ENCODE data around the gene UPF2. TPM values are rescaled to one million over a fixed set of nuclear protein-coding genes. Genes with fewer than 3 reads are reported as not detected.

The UPF2 gene
- total and polyA plus RNA-seq, 4 donors: 7.4 to 36.4 (median 13.3) TPM

DNA sequence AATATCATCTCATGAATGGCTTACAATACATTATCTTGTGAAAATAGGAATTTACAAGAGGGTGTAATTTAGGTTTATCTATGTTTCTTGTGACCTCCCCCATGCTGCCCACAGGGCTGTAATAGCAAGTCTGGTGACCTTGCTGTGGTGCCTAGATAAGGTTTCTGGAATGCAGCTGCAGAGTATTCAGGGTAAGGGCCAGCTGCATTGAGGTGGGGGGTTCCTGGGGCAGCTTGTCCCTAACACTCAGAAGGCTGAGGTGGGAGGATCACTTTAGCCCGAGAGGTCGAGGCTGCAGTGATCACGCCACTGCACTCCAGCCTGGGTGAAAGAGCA lies 20.8 kb upstream of the UPF2 start:
- Histone ChIP-seq H3K9ac (ENCODE audit: insufficient read depth in 1 of 2, low read length in 2 of 2) (no peak overlapping the region), H3K9me3 (ENCODE audit: control insufficient read depth in 4 of 4, insufficient read depth in 3 of 4, low read length in 3 of 4) (no peaks in the 10 kb centered on the region), H3K4me1 (ENCODE audit: control insufficient read depth in 5 of 5, insufficient read depth in 5 of 5, low read length in 5 of 5) (peaks cover 0 to 3% (median 0%) of the 10 kb centered on the region in 5 donors), H3K27me3 (ENCODE audit: control insufficient read depth in 3 of 3, insufficient read depth in 3 of 3, low read length in 2 of 3) (no peaks in the 10 kb centered on the region), H3K36me3 (ENCODE audit: control insufficient read depth in 4 of 4, insufficient read depth in 4 of 4, low read length in 4 of 4) (no peaks in the 10 kb centered on the region), H3K27ac (ENCODE audit: low read depth in 1 of 2, low read length in 1 of 2) (no peak overlapping the region), H3K4me3 (no peak overlapping the region)
- 84 to 87% methylated on average over 3 of the region's 3 CpGs for WGBS, 2 donors
- TF ChIP-seq, protein P1, sequence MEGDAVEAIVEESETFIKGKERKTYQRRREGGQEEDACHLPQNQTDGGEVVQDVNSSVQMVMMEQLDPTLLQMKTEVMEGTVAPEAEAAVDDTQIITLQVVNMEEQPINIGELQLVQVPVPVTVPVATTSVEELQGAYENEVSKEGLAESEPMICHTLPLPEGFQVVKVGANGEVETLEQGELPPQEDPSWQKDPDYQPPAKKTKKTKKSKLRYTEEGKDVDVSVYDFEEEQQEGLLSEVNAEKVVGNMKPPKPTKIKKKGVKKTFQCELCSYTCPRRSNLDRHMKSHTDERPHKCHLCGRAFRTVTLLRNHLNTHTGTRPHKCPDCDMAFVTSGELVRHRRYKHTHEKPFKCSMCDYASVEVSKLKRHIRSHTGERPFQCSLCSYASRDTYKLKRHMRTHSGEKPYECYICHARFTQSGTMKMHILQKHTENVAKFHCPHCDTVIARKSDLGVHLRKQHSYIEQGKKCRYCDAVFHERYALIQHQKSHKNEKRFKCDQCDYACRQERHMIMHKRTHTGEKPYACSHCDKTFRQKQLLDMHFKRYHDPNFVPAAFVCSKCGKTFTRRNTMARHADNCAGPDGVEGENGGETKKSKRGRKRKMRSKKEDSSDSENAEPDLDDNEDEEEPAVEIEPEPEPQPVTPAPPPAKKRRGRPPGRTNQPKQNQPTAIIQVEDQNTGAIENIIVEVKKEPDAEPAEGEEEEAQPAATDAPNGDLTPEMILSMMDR (IDR thresholded peaks at IDR 0.05; ENCODE audit: control extremely low read depth, extremely low read depth): no peak
- DNase-seq (no peak), ATAC-seq (ENCODE audit: insufficient read depth, low FRiP score) (no peak)

DNA sequence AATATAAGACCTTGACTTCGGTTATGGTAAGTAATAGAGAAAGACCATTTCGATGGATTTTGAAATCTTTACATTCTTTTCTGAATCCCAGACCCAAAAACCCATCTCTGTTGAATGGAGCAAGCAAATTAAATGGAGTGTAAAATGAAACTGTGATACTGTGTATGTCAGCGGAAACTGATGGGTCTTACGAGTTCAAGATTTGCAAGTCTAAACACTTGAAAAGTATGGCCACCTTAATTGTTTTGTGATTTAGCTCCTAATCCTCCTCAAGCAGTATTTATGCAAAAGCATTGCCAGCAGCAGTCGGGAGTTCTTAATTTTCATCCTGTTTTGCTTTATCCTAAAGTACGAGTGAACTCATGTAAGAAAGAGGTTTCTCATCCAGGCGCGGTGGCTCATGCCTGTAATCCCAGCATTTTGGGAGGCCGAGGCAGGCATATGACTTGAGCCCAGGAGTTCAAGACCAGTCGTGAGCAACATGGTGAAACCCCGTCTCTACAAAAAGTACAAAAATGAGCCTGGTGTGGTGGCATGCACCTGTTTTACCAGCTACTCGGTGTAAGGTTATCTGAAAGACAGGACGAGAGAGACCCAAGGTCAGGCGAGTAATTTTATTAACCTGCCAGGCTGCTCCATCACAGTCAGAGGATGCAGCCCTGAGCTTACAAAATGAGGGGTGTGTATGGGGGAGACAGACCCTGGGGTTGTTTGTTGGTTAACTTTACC lies 20.3 kb upstream of the UPF2 start:
- TF ChIP-seq, protein P1 (IDR thresholded peaks at IDR 0.05; ENCODE audit: control extremely low read depth, extremely low read depth): no peak
- no peaks in the 10 kb centered on the region for H3K36me3 ChIP-seq (ENCODE audit: control insufficient read depth in 4 of 4, insufficient read depth in 4 of 4, low read length in 4 of 4)
- H3K27ac ChIP-seq (ENCODE audit: low read depth in 1 of 2, low read length in 1 of 2): no peak overlapping the region
- no peak for DNase-seq
- H3K9me3 ChIP-seq (ENCODE audit: control insufficient read depth in 4 of 4, insufficient read depth in 3 of 4, low read length in 3 of 4): no peaks in the 10 kb centered on the region
- H3K9ac ChIP-seq (ENCODE audit: insufficient read depth in 1 of 2, low read length in 2 of 2): no peak overlapping the region
- H3K4me1 ChIP-seq (ENCODE audit: control insufficient read depth in 5 of 5, insufficient read depth in 5 of 5, low read length in 5 of 5): no peaks in the 10 kb centered on the region
- H3K27me3 ChIP-seq (ENCODE audit: control insufficient read depth in 3 of 3, insufficient read depth in 3 of 3, low read length in 2 of 3): no peaks in the 10 kb centered on the region
- WGBS, 2 donors: 73 to 84% methylated on average over 14 of the region's 14 CpGs
- no peak overlapping the region for H3K4me3 ChIP-seq
- ATAC-seq (ENCODE audit: insufficient read depth, low FRiP score): no peak

DNA sequence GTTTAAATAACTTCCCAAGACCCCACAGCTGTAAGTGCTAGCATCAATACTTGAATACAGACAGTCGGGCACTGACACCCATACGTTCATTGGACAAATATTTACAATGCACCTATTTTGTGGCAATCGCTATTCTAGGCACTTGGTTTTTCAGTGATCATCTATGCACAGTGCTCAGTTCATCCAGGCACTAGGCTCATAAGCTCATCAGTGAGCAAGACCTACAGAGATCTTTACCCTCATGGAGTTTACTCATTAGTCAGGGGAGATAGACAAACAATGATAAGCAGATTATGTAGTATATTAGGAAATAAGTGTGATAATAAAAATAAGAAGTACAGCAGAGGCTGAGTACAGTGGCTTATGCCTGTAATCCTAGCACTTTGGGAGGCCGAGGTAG lies 18.5 kb upstream of the UPF2 start:
- 88 to 90% methylated on average over 4 of the region's 4 CpGs for WGBS, 2 donors
- DNase-seq (no peak), ATAC-seq (ENCODE audit: insufficient read depth, low FRiP score) (no peak)
- Histone ChIP-seq H3K27me3 (ENCODE audit: control insufficient read depth in 3 of 3, insufficient read depth in 3 of 3, low read length in 2 of 3) (no peaks in the 10 kb centered on the region), H3K36me3 (ENCODE audit: control insufficient read depth in 4 of 4, insufficient read depth in 4 of 4, low read length in 4 of 4) (no peaks in the 10 kb centered on the region), H3K4me3 (no peak overlapping the region), H3K27ac (ENCODE audit: low read depth in 1 of 2, low read length in 1 of 2) (no peak overlapping the region), H3K4me1 (ENCODE audit: control insufficient read depth in 5 of 5, insufficient read depth in 5 of 5, low read length in 5 of 5) (no peaks in the 10 kb centered on the region), H3K9me3 (ENCODE audit: control insufficient read depth in 4 of 4, insufficient read depth in 3 of 4, low read length in 3 of 4) (no peaks in the 10 kb centered on the region), H3K9ac (ENCODE audit: insufficient read depth in 1 of 2, low read length in 2 of 2) (no peak overlapping the region)
- TF ChIP-seq, protein P1 (IDR thresholded peaks at IDR 0.05; ENCODE audit: control extremely low read depth, extremely low read depth): no peak

DNA sequence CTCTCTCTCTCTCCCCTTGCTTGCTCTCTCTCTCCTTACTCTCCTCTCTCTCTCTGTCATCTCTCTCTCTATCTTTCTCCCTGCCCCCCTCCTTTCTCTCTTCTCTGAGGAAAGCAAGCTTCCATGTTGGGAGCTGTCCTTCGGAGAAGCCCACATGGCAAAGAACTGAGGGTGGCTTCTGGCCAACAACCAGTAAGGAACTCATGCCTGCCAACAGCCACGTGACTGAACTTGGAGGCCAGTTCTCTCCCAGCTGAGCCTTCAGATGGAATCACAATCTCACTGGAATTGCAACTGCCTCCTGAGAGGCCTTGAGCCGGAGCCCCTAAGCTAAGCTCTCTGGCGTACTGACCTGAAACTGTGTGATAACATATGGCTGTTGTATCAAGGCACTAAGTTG lies 14.1 kb upstream of the UPF2 start:
- WGBS, 2 donors: 72 to 73% methylated on average over 4 of the region's 4 CpGs
- no peaks in the 10 kb centered on the region for H3K27me3 ChIP-seq (ENCODE audit: control insufficient read depth in 3 of 3, insufficient read depth in 3 of 3, low read length in 2 of 3)
- DNase-seq (peak in 1 of 3 donors; percentile 7), ATAC-seq (ENCODE audit: insufficient read depth, low FRiP score) (no peak)
- no peak overlapping the region for H3K9ac ChIP-seq (ENCODE audit: insufficient read depth in 1 of 2, low read length in 2 of 2)
- H3K27ac ChIP-seq (ENCODE audit: low read depth in 1 of 2, low read length in 1 of 2): no peak overlapping the region
- no peaks in the 10 kb centered on the region for H3K9me3 ChIP-seq (ENCODE audit: control insufficient read depth in 4 of 4, insufficient read depth in 3 of 4, low read length in 3 of 4)
- no peaks in the 10 kb centered on the region for H3K36me3 ChIP-seq (ENCODE audit: control insufficient read depth in 4 of 4, insufficient read depth in 4 of 4, low read length in 4 of 4)
- H3K4me3 ChIP-seq: no peak overlapping the region
- H3K4me1 ChIP-seq (ENCODE audit: control insufficient read depth in 5 of 5, insufficient read depth in 5 of 5, low read length in 5 of 5): peaks cover 0 to 2% (median 0%) of the 10 kb centered on the region in 5 donors
- TF ChIP-seq, protein P1 (IDR thresholded peaks at IDR 0.05; ENCODE audit: control extremely low read depth, extremely low read depth): no peak

Data from lung (tissue), 12 donors.